OCI-M2 (cell line): Measurements from ENCODE around the gene CYBC1.

Experiments
- DNase-seq: peaks from one replicate; lab custom pipeline; 2025; ENCODE audit not compliant: unreplicated experiment; lab: John Stamatoyannopoulos, UW

The CYBC1 gene

GRCh38 chr17:82450357-82451106, at the start of gene CYBC1:
TSS of gene CYBC1 (minus strand) at chr17:82450752. CDS start at chr17:82449254, 1,498 bp downstream.
- peak; percentile 53 for DNase-seq

- no peak for DNase-seq
These were observed 47.2 kb upstream of the CYBC1 start for GRCh38 chr17:82497483-82498405.

GRCh38 chr17:82496529-82497434, 46.2 kb upstream of the CYBC1 start:
- peak; percentile 30 for DNase-seq

- no peak for DNase-seq
These were observed 45.4 kb upstream of the CYBC1 start for GRCh38 chr17:82495844-82496528.

- DNase-seq = peak; percentile 66
These were observed 43.9 kb upstream of the CYBC1 start for GRCh38 chr17:82494236-82495055.

- DNase-seq = no peak
These were observed 42.8 kb upstream of the CYBC1 start for GRCh38 chr17:82493226-82493781.

- DNase-seq = no peak
These were observed 42.2 kb upstream of the CYBC1 start for GRCh38 chr17:82492643-82493225.

- DNase-seq = no peak
These were observed 41.0 kb upstream of the CYBC1 start for GRCh38 chr17:82491533-82491932.

GRCh38 chr17:82491196-82491530, 40.6 kb upstream of the CYBC1 start:
- no peak for DNase-seq

GRCh38 chr17:82490512-82491195, 40.1 kb upstream of the CYBC1 start:
- DNase-seq = no peak

GRCh38 chr17:82489851-82490511, 39.4 kb upstream of the CYBC1 start:
- DNase-seq = no peak

GRCh38 chr17:82489117-82489516, 38.6 kb upstream of the CYBC1 start:
- DNase-seq = no peak

GRCh38 chr17:82487910-82488309, 37.4 kb upstream of the CYBC1 start:
- DNase-seq = no peak

- DNase-seq = no peak
These were observed 35.9 kb upstream of the CYBC1 start for GRCh38 chr17:82486231-82487094.

- no peak for DNase-seq
These were observed 33.3 kb upstream of the CYBC1 start for GRCh38 chr17:82483836-82484235.

GRCh38 chr17:82483204-82483660, 32.7 kb upstream of the CYBC1 start:
- DNase-seq = no peak

GRCh38 chr17:82480318-82480717, 29.8 kb upstream of the CYBC1 start:
- no peak for DNase-seq
